ENCODE data around the gene GLCCI1. TPM values are rescaled to one million over a fixed set of nuclear protein-coding genes. Genes with fewer than 3 reads are reported as not detected.

GLCCI1 gene
- total RNA-seq, 1 donor from 2014 or later, result 0.21 TPM

DNA sequence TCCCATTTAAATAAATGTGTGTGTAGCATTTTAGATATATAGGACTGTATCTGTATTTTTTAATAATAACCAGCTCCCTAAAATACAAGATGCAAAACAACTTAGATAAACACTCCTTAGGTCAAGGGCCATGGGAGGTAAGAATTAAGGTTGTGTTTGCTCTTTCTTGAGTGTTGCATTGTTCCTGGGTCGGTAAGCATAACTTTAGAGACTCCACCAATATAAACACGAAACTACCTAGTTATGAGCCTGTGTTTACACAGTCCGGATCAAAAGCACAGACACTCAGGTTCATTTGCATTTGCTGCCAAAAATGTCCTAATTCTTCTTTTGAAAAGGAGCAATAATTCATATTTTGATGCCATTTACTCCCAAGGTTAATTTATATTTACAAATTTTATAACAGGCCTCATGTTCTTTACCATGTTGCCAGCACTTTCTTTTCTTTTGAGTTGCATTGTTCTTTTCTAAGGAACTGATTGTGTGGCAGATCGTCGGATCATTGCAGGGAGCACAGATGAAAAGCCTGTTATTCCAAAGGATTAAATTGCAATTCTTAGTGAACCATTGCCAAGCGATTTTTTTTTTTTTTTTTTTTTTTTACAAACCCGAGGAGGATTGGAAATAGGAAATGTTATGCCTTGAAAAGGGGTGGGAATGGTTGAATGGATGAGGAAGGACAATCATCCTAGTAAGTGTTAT lies 45.8 kb upstream of the GLCCI1 start:
- intact Hi-C loops (cut with DNase I), result no loop called here
- no peaks in the 10 kb centered on the region for H3K9me3 ChIP-seq
- no peaks in the 10 kb centered on the region for H3K36me3 ChIP-seq
- TF ChIP-seq, protein P1, sequence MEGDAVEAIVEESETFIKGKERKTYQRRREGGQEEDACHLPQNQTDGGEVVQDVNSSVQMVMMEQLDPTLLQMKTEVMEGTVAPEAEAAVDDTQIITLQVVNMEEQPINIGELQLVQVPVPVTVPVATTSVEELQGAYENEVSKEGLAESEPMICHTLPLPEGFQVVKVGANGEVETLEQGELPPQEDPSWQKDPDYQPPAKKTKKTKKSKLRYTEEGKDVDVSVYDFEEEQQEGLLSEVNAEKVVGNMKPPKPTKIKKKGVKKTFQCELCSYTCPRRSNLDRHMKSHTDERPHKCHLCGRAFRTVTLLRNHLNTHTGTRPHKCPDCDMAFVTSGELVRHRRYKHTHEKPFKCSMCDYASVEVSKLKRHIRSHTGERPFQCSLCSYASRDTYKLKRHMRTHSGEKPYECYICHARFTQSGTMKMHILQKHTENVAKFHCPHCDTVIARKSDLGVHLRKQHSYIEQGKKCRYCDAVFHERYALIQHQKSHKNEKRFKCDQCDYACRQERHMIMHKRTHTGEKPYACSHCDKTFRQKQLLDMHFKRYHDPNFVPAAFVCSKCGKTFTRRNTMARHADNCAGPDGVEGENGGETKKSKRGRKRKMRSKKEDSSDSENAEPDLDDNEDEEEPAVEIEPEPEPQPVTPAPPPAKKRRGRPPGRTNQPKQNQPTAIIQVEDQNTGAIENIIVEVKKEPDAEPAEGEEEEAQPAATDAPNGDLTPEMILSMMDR (IDR thresholded peaks at IDR 0.05), result no peak
- no peaks in the 10 kb centered on the region for H3K4me1 ChIP-seq
- no peak overlapping the region for H3K27ac ChIP-seq
- H3K4me3 ChIP-seq, result no peak overlapping the region
- DNase-seq (ENCODE audit: low spot score in 2 of 2), result no peak
- H3K27me3 ChIP-seq, result no peaks in the 10 kb centered on the region

DNA sequence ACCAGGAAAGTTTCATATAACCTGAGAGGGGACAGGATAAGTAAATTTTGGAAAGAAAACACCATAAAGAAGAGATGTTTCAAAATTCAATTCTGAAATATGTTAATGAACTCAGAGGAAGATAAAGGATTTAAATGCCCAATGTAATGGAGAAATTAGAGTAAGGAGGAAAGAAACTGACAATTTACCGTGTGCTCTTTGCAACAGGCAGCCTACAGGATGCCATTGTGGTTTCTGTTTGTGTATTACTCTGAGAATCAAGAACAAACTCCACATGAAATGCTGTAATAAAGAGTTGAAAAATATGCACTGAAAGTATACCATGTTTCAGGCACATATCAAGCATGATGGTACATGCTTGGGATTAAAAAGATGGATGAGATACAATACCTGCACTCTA lies 44.8 kb upstream of the GLCCI1 start:
- DNase-seq (ENCODE audit: low spot score in 2 of 2), result no peak
- H3K9me3 ChIP-seq, result no peaks in the 10 kb centered on the region
- TF ChIP-seq, protein P1 (IDR thresholded peaks at IDR 0.05), result no peak

GRCh38 chr7:7924303-7924702 lies 44.3 kb upstream of the GLCCI1 start:
- Histone ChIP-seq H3K27ac (no peak overlapping the region), H3K4me1 (no peaks in the 10 kb centered on the region), H3K36me3 (no peaks in the 10 kb centered on the region), H3K4me3 (no peak overlapping the region), H3K9me3 (no peaks in the 10 kb centered on the region), H3K27me3 (no peaks in the 10 kb centered on the region)
- TF ChIP-seq, protein P1 (IDR thresholded peaks at IDR 0.05), result no peak
- intact Hi-C loops (cut with DNase I), result no loop called here
- DNase-seq (ENCODE audit: low spot score in 2 of 2), result no peak

More for the DNA sequence above, 44.8 kb upstream of the GLCCI1 start:
- no peak overlapping the region for H3K4me3 ChIP-seq
- intact Hi-C loops (cut with DNase I), result no loop called here
- no peaks in the 10 kb centered on the region for H3K36me3 ChIP-seq
- H3K27ac ChIP-seq, result no peak overlapping the region
- no peaks in the 10 kb centered on the region for H3K4me1 ChIP-seq
- no peaks in the 10 kb centered on the region for H3K27me3 ChIP-seq

GRCh38 chr7:7931626-7932025 lies 37.0 kb upstream of the GLCCI1 start:
- Histone ChIP-seq H3K27ac (no peak overlapping the region), H3K36me3 (no peaks in the 10 kb centered on the region), H3K9me3 (no peaks in the 10 kb centered on the region), H3K4me3 (no peak overlapping the region), H3K27me3 (no peaks in the 10 kb centered on the region), H3K4me1 (no peaks in the 10 kb centered on the region)
- TF ChIP-seq, protein P1 (IDR thresholded peaks at IDR 0.05), result no peak
- intact Hi-C loops (cut with DNase I), result no loop called here
- DNase-seq (ENCODE audit: low spot score in 2 of 2), result no peak

DNA sequence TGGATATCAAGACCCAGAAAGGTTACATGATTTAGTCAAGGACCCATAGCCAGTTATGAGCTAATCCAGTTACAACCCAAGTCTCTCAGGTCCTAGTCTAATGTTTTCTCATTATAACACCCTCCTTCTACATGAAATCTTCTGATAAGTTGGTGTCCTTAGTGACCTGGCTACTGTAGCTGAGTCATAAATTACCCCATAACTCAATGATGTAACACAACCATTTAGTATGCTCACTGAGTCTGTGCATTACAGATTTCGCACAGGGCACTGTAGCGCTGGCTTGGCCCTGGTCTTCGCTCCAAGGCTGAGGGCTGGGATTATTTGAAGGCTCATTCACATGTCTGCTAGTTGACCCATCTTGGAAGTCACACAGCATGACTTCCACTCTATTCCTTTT lies 36.0 kb upstream of the GLCCI1 start:
- no peak for DNase-seq (ENCODE audit: low spot score in 2 of 2)
- Histone ChIP-seq H3K27ac (no peak overlapping the region), H3K36me3 (no peaks in the 10 kb centered on the region), H3K9me3 (no peaks in the 10 kb centered on the region), H3K4me3 (no peak overlapping the region), H3K4me1 (no peaks in the 10 kb centered on the region), H3K27me3 (no peaks in the 10 kb centered on the region)
- intact Hi-C loops (cut with DNase I), result no loop called here
- TF ChIP-seq, protein P1 (IDR thresholded peaks at IDR 0.05), result no peak

Measured in ascending aorta (tissue), 2 donors.